HG03064 (cell line): ENCODE measurements around the gene ROPN1B.

ENCODE experiments used
- ATAC-seq: cut with Tn5 transposase; IDR thresholded peaks from one replicate; pipeline ENCODE4 v1.9.1; 2021; ENCODE audit warnings: low read depth; ENCODE audit not compliant: unreplicated experiment

Gene ROPN1B

DNA sequence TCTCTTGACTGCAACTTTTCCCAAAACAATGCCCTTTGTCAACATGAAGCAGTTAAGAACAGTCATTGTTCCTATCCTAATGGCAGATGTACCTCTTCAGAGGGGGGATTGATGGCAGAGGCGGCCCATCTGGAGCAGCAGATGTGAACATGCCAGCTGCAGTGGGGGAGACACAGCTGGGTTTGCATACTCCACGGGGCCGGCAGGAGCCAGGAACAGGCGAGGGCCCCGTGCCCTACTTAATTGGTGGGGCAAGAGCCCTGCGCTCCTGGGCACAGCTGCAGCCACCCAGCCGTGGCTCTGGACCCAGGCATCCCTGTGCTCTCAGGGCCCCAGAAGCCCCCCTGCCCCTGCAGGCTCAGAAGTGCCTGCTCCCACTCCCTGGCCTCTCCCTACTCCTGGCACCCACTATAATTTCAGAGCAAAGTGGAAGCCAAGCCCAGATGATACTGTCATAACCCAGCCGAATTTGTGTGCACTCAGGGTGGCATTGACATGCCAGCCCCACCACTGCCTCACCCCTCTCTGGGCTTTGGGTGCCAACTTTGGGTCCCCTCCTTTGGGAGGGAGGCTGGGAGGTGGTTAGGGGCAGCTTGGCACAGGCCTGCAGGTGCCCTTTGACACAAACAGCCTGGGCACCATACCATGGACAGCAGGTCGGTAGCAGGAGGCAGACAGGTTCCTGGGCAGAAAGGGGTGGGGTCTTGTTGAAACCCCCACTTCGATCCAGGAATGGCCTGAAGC, 34.6 kb downstream of the ROPN1B start:
- no peak for ATAC-seq

DNA sequence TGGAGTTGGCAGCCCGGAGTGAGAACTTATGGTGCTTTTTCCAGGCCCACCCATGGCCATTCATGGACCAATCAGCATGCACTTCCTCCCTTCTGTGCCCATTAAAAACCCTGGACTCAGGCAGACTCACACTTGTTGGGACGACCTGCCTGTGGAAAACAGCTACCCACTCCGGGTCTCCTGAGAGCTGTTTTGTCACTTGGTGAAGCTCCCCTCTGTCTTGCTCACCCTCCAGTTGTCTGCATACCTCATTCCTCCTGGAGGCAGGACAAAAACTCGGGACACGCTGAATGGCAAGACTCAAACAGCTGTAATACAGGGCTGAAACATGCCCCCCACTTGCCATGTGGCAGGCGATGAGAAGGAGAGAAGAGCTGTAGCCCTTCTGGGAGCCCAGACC, 35.2 kb downstream of the ROPN1B start:
- ATAC-seq, result no peak

DNA sequence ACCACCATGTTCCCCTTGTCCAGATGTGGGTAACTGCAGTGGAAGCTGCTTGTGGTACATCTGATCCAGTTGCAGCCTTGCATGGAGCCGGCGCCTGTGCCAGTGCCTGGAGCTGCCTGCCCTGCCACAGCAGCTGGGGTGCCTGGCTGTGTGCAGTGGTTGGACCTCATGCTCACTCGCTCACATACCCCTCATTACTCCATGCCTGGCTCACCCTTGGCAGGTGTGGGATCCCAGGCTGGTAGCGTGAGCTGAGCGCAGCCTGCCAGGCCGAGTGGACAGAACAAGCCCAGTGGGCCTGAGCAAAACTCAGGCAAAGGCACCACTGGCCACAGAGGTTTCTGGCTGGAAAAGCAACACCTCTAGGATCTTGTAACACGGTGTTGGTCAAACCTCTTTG, 35.7 kb downstream of the ROPN1B start:
- ATAC-seq, result no peak

DNA sequence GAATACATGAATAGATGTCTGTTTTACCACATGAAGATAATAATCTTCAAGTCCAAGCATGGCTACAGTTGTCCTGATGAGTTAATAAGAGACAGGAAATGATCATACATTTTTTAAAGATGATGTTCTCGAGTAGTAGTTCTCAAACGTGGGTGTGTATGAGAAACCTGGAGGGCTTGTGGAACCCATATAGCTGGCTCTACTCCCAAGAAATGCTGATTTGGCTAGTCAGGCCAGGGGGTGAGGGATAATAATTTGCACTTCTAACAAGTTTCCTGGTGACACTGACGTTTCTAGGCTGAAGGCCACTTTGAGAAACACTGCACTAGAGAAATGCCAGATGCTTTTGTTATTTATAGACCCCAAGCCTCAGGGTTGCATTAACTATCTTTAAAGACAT, 37.0 kb downstream of the ROPN1B start:
- no peak for ATAC-seq

DNA sequence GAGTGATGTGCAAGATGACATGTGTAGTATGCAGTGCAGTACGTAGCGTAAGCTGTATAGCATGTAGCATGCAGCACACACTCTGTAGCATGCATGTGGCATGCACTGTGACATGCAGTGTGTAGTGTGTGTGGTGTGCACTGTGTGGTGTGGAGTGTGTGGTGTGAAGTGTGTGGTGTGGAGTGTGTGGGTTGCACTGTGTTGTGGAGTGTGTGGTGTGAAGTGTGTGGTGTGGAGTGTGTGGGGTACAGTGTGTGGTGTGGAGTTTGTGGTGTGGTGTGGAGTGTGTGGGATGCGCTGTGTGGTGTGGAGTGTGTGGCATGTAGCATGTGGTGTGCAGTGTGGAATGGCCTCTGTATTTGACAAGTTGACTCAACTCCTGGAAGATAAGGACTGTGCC, 39.2 kb downstream of the ROPN1B start:
- ATAC-seq, result no peak

DNA sequence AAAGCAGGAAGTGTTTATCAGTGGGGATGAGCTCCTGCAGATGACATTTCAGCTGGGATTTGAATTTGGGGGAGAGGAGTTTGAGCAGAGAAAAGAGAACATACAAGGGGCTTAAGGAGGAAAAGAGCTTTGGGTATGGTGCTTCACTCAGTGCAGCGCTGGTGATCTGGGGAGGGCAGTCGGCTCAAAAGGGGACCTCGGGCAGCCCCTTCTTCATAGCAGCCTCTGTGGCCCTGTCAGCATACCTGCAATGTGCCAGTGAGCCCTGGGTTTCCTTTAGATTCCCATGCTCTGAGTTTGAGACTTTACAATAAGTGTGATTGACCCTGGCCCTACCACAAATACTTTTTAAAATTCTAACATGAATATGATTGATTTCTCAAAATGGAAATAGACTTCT, 40.2 kb downstream of the ROPN1B start:
- no peak for ATAC-seq

DNA sequence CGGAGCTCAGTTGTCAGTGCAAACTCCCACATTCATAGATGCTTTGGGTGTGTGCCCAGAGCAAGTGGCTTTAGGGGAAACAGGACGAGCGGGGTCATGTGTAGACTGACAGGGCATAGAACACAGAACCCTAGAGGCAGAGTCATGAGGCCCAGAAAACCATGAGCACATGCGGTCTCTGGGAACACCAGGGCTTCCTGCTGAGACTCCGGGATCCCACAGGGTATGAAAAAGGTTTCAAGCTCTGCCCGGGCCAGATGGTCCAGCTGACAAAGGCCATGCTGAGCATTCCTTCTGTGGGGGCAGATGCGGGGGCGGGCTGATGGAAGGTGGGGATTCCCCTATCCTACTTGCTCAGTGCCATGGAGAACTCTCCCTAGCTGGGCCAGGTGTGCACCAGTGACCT, 44.8 kb downstream of the ROPN1B start:
- ATAC-seq, result no peak

DNA sequence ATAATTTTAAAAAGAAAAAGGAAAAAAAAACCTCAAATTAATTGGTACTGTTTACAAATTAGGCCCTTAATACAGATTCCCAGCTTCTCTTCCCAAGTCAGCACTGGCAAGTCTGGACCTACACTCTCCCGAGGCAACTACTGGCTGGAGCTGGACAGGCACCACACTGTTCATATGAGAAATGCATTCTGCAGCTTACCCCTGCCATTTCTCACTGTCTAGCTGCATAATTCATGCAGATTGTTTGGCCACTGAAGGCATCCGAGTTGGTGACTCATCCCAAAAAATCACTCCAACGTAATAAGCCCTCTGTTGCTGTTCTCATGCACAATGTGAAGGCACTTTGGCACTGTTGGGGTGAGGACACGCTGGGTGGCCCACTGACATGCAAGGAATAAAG, 45.3 kb downstream of the ROPN1B start:
- ATAC-seq, result no peak

DNA sequence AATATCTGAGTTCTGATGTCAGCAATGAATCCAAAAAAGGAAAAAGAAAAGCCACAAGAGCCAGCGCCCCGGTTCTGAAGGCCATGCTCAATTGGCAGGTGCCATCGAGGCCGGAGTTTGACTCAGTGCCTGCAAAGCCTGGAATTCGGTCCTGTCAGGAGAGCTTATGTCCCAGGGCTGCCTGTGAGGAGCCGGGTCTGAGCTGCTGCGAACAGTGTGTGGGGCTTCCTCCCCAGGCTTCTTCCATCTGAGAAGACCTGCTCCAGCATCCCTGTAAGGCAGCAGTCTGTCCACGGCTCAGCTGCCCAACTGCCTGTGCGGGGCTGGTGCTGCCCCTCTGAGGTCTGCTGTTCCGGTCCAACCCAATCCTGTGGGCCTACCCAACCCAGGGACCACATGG, 46.1 kb downstream of the ROPN1B start:
- no peak for ATAC-seq

DNA sequence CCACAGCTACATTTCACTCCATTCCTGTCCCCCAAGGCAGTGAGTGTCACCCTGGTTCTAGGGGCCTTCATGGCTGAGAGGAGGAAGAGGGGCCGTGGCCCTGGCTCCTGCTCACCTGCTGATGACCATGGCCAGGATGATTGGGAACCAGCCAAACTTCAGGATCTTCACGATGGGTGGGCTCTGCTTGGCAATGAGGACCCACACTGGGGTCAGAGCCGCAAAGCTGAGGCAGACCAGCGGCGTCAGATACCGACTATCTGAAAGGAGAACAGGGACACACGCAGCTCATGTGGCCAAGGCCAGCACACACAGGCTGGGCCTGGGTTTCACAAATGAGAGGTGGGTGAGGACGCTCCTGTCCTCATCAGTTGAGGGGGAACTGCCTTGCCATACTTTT, 47.6 kb downstream of the ROPN1B start:
- ATAC-seq, result no peak

DNA sequence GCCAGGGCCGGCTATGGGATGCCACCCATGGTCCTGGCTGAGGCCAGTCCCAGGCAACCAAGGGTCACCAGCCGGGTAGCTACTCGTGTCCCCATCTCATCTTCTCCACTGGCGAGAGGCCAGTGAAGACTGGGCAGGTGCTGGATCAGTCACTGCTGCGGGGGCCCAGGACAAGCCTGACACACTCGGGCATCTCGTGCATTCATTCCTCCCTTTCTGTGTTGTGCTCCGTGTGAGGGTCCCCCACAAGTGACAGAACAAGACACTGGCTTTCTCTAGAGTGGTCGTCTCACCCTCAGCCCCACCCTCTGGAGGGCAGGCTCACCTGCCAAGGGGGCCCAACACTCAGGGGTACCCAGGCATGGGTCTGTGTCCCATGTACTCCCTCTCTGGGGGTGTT, 48.4 kb downstream of the ROPN1B start:
- ATAC-seq, result no peak

DNA sequence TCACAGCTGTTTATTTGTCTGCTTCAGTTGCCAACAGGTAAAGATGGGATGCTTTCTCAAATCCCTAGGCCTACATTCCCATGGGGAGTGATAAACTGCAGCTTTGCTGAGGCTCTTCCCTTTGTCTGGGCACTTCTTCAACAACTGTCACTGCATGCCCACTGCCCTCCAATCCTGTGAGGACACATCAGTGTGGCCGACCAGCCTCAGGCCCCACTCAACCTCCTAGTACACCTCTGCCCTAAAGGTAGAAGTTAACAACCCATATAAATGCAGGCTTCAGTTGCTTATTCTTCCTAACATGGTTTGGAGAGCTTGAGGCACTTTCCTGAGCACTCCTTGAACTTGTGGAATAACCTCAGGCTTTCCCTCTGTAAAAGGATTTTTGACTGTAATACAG, 49.6 kb downstream of the ROPN1B start:
- no peak for ATAC-seq

DNA sequence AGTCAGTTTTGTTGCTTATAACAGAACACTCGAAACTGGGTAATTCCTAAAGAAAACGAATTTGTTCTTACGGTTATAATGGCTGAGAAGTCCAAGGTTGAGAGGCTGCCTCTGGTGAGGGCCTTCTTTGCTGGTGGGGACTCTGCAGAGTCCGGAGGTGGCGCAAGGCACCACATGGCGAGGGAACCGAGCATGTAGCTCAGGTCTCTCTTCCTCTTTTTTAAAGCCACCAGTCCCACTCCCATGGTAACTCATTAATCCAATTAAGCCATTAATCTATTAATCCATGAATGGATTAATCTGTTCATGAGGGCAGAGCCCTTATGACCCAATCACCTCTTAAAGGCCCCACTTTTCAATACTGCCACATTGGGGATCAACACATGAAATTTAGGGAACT, 50.0 kb downstream of the ROPN1B start:
- no peak for ATAC-seq

DNA sequence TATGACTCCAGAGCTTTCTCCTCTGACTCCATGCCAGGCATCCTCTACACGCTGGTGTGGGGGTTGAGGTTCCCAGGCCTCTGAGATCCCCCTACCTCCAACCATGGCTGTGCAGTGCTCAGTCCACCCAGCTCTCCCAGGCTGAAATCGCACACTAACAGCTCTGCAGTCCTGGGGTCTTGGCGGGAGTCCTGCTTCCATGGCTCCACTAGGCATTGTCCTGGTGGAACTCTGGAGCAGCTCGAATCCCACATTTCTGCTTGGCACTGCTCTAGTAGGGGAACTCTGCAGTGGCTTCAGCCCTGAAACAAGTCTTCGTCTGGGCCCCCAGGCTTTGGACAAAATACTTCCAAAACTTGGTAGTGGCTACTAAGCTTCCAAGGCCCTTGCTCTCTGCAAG, 50.7 kb downstream of the ROPN1B start:
- no peak for ATAC-seq

DNA sequence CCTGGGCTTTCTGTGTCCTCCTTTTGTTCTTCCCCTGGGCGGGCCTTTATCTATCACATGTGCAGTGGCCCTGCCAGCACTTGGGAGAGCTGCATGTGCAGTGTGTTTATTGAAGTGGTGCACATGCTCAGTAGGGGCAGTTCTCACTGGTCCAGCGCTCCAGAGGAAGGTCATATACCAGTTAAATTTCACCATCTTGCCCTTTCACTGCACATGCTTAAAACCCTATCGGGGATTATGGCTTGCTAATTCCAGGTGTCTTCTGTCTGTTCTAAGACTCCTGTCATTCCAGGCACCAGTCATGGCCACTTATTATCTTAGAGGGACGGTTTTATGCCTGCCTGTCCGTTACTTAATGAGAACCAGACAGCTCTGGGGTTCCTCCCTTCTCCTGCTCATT, 52.2 kb downstream of the ROPN1B start:
- no peak for ATAC-seq

DNA sequence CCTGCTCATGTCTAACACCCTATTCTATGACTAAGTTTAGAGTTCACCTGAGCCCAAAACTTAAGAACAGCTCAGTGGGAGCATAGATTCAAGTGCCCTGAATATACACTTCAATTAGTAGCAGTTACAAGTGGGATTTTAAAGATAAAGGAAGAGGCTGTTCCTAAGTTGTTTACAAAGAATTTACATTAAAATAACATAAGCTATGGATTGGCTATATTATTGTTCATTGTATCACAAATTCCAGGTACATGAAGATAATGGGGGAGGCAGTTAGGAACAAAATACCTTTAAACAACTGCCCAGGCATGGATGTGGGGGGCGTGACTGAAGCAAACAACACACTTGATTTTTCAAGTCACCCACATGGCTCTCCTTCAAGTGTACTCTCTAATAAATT, 52.7 kb downstream of the ROPN1B start:
- no peak for ATAC-seq

DNA sequence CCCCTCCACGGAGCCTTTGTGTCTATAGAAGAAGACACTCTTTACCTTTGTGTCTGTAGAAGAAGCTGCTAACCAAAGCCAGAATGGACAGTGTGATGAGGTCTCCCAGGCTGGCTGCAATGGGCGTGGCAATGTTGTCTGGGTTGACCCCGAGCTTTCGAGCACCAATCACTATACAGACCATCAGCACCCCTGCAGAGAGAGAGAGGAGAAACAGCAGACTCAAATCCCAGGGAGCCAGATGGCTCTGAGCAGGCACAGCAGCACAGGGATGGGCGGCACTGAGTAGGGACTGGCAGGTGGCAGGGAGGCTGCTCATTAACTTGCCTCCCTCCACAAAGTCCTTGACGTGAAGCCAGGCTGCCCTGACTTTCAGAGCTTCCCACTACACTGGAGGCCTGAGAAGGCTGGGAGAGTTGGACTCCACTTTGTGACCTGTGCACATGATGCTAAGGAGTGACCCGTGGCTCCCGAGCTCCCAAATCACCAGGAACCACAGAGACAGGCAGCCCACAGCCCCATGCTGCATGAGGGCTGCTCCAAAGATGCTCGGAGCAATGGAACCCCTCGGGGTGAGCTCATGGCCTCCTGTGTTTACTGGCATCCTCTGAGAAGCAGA, 53.9 kb downstream of the ROPN1B start:
- ATAC-seq, result no peak

DNA sequence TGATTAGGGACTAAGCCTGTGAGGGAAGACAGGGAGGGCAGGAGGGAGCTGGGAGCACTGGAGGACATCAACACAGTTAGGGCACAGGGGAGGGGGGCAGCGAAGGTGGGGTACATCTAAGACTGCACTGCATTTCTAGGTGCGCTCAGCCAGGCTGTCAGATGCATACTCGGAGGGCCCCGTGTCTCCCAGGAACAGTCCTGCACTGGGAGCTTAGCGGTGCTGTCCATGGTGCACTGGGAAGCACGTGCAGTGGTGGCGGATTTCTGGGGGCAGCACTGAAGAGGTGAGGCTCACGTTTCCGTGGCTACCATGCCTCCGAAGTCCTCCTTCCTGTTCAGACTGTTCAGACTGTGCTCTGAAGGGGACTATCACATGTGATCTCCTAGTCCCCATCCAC, 54.4 kb downstream of the ROPN1B start:
- ATAC-seq, result no peak

DNA sequence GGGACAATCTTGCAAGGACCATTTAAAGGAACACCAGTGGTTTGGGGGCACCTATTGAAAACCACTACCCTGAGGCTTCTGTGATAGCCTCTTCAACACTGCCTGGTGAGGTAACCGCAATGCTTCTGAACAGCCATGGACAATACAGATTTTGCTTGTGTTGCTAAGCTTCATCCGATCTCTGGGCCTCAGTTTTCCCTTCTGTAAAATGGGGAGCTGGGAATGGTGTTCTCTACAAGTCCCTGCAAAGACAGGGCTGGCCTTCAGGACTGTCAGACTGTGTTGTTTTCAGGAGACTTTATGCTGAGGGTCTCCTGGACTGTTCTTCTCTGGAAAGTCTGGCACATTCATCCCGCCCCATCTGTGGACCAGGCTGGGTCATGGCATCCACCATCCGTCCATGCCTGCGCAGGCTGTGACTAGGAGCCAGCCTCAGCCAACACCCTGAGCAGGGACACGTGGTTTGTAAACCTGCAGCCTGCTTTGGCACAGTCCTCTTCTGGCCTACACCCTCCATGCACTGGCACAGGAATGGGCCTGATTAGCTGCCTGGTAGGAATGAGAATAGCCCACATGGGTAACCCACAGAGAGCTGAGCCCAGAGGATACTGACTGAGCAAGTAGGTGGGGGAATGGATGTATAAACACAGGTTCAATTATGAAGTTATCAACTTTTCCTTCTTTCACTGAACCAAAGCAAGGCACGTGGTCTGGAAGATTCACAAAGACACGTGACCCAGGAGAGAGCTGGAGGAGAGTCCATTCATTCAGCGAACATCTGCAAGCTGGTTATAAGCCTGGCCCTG, 55.3 kb downstream of the ROPN1B start:
- no peak for ATAC-seq

DNA sequence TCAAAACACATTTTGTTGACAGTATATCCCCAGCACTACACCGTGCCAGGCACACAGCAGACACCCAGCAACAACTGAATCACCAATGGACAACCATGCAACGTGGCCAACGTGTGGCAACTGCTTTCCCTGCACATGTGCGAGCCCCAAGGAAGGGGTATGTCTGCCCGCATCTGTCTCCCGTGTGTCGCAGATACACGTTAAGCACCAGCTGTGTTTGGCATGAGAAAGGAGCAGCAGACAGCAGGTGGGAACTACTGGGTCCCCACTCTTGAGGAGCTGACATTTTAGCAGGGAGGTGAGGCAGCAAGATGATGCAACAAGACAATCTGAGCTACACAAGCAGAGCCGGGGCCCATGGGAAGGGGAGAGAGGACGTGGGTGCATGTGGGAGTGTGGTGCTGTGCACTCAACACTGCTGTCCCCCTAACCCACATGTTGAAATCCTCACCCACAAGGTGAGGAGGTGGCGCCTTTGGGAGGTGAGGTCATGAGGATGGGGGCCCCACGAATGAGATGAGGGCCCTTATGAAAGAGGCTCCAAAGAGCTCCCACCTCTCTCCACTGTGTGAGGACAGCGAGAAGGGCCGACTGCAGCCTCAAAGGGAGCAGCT, 56.2 kb downstream of the ROPN1B start:
- no peak for ATAC-seq

DNA sequence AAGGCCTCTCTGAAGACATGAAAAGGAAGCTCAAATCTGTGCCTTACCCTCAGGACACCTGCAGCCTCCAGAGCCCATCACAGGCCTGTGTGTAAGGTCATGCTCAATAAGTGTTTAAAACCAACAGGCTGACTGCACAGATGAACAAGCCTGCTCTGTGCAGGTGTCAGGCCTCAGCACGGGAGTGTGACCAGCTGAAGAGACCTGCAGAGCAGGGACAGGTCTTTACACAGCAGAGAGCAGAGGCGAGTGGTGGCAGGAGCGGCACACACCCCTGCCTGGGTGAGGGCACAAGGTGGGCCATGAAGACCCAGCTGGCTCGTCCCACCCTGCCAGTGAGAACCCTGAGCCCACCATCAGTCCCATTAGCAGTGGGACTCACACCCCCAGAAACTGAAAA, 56.9 kb downstream of the ROPN1B start:
- ATAC-seq, result no peak
